ENCODE measurements around the gene CAPN14.

GRCh38 chr2:31258351-31258750 is 41.0 kb upstream of the CAPN14 start:
- TF ChIP-seq YY1 (IDR thresholded peaks at IDR 0.05; ENCODE audit: extremely low read depth, insufficient replicate concordance, low read depth, low read length) (no peak), CTCF (IDR thresholded peaks at IDR 0.05 in 2 of 3, conservative IDR thresholded peaks at IDR 0.05 in 1 of 3; ENCODE audit: borderline replicate concordance in 1 of 3, insufficient read depth in 1 of 3, low read depth in 2 of 3, low read length in 2 of 3) (no peak), MAX (IDR thresholded peaks at IDR 0.05) (no peak), POLR2A (IDR thresholded peaks at IDR 0.05; ENCODE audit: borderline replicate concordance, extremely low read depth, insufficient read depth, insufficient read length) (no peak), ZFX (IDR thresholded peaks at IDR 0.05) (no peak)
